WERI-Rb-1 (cell line): ENCODE results near the gene MICAL3.

Experiments
- DNase-seq: peaks from one replicate; pipeline ENCODE4 v3.0.0-alpha.2; 2020
- H3K27ac ChIP-seq: fragments of 250-450 bp; sonication (Bioruptor Pico); 2 replicates; pipeline ENCODE4 v1.5.1; 2020; ENCODE audit warnings: mild to moderate bottlenecking, moderate library complexity
- H3K27me3 ChIP-seq: fragments of 250-450 bp; sonication (Bioruptor Pico); 2 replicates; pipeline ENCODE4 v1.5.1; 2021; ENCODE audit warnings: mild to moderate bottlenecking, low read depth, moderate library complexity; ENCODE audit not compliant: insufficient read depth, severe bottlenecking
- H3K36me3 ChIP-seq: fragments of 250-450 bp; sonication (Bioruptor Pico); 2 replicates; pipeline ENCODE4 v1.5.1; 2020; ENCODE audit warnings: mild to moderate bottlenecking, moderate library complexity
- H3K4me3 ChIP-seq: 2 replicates; pipeline ENCODE4 v1.5.1; 2011; ENCODE audit warnings: low read depth, mild to moderate bottlenecking, control low read depth, low read length
- H3K9me3 ChIP-seq: fragments of 250-450 bp; sonication (Bioruptor Pico); 2 replicates; pipeline ENCODE4 v1.5.1; 2021; ENCODE audit warnings: mild to moderate bottlenecking, moderate library complexity; ENCODE audit not compliant: severe bottlenecking
- TF ChIP-seq, protein P1 (sequence below): IDR thresholded peaks from 2 replicates; pipeline ENCODE4 v1.5.1; 2011; ENCODE audit warnings: low read depth, mild to moderate bottlenecking, control low read depth, inconsistent platforms, low read length

MICAL3 gene

DNA sequence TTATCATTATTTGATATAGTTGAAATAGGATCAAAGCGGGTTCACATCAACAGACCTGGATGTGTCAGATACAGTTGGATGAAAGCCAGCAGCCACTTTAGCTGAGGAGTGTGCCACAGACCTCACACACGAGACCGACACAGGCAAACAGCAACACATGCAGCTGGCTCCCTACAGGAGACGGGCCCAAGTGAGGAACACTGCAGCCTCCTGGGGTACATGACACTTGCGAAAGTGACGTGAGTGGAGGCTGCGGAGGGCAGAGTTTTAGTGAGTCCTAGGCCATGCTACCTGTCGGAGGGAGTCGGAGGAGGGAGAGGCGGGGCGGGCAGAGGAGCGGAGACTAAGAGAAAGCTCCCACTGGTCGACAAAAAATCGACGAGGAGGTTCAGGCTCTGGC is 149.2 kb downstream of the MICAL3 start:
- no peak overlapping the region for H3K4me3 ChIP-seq
- no peaks in the 10 kb centered on the region for H3K9me3 ChIP-seq
- H3K36me3 ChIP-seq, result peaks cover 16% of the 10 kb centered on the region
- no peak for DNase-seq
- H3K27ac ChIP-seq, result no peak overlapping the region
- no peaks in the 10 kb centered on the region for H3K27me3 ChIP-seq
- TF ChIP-seq, protein P1, sequence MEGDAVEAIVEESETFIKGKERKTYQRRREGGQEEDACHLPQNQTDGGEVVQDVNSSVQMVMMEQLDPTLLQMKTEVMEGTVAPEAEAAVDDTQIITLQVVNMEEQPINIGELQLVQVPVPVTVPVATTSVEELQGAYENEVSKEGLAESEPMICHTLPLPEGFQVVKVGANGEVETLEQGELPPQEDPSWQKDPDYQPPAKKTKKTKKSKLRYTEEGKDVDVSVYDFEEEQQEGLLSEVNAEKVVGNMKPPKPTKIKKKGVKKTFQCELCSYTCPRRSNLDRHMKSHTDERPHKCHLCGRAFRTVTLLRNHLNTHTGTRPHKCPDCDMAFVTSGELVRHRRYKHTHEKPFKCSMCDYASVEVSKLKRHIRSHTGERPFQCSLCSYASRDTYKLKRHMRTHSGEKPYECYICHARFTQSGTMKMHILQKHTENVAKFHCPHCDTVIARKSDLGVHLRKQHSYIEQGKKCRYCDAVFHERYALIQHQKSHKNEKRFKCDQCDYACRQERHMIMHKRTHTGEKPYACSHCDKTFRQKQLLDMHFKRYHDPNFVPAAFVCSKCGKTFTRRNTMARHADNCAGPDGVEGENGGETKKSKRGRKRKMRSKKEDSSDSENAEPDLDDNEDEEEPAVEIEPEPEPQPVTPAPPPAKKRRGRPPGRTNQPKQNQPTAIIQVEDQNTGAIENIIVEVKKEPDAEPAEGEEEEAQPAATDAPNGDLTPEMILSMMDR, result no peak

DNA sequence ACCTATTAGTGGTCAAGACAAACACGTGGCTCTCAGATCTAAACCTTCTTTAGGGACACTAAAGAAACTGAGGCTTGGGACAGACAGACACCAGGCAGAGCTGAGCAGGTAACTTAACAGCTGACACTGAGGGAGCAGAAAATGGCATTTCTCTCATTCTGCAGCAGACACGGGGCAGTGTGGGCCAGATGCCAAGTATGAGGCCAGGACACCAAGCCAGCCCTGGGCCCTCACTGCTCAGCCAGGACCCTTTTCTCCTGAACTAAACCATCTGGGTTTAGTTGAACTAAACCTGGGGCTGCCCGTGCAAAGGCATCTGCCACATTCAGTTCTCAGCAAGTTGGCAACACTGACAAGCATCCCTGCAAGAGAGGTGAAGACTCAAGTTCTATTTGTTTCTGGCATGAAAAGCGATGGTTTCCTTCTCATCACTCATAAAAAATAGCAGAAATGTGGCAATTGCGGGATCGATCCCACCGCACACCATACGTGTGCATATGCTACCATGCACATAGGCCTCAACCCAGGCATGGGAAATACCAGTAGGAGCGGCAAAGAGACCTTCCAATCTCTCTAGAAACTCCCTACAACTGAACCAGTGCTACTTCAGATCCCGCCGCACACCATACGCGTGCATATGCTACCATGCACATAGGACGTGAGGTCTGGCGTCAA is 150.0 kb downstream of the MICAL3 start:
- TF ChIP-seq, protein P1, result no peak
- Histone ChIP-seq H3K9me3 (no peaks in the 10 kb centered on the region), H3K36me3 (peaks cover 19% of the 10 kb centered on the region), H3K4me3 (no peak overlapping the region), H3K27me3 (no peaks in the 10 kb centered on the region), H3K27ac (no peak overlapping the region)
- DNase-seq, result no peak

DNA sequence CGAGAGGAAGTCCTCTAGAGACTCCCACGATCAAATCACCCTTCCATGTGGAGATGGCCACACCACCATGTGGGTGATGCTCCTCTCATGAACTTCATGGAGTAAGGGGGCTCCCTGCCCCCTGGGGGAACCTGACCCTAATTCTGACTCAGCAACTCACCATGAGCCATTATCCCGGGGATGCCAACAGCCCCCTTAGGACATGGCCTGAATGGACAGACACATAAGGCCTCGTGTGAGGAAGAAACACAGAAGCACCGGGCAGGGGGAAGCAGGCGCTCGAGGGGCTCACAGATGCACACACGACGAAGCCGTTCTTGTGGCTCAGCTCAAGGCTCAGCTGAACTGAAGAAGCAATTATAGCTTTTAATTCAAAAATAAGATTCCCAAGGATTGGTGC is 150.6 kb downstream of the MICAL3 start:
- no peak for DNase-seq
- Histone ChIP-seq H3K9me3 (no peaks in the 10 kb centered on the region), H3K36me3 (peaks cover 22% of the 10 kb centered on the region), H3K27ac (no peak overlapping the region), H3K27me3 (no peaks in the 10 kb centered on the region), H3K4me3 (no peak overlapping the region)
- TF ChIP-seq, protein P1, result no peak

DNA sequence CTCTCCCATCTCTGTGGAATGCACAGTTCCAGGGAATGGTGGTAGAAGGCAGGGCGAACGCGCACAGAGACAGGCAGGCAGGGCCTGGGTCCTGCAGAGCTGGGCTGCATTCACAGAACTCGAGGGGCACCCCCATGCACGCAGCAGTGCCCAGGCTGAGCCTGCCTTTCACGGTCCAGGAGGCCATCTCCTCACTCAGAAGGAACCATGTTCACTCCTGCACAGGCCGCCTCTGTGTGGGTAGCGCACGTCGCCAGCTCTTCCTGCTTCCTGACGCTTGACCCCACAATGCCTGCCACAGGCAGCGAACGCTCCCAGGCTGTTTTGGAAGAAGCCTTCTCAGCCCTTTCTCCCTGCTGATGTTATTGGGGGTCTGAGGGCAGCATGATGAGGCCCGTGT is 151.2 kb downstream of the MICAL3 start:
- no peak for DNase-seq
- Histone ChIP-seq H3K36me3 (peaks cover 22% of the 10 kb centered on the region), H3K9me3 (no peaks in the 10 kb centered on the region), H3K27ac (no peak overlapping the region), H3K4me3 (no peak overlapping the region), H3K27me3 (no peaks in the 10 kb centered on the region)
- TF ChIP-seq, protein P1, result no peak

DNA sequence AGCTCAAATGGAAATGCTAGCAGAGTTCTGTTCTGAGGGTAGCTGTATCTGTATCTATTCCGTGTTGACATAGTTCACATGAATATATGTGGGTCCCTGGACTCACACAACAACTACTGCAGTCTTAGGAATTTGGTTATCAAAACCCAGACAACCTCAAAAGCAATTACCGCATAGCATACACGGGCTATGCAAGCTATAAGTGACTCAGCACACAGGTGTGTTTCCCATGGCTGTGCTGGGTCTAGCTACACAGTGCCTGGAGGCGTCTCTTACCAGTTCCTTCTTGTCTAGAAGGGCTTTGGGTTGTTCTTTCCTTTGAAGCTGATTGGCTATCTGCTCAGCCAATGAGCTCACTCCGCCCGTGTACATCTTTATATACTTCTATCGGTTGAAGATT is 151.9 kb downstream of the MICAL3 start:
- no peak for DNase-seq
- H3K4me3 ChIP-seq, result no peak overlapping the region
- TF ChIP-seq, protein P1, result no peak
- H3K36me3 ChIP-seq, result peaks cover 22% of the 10 kb centered on the region
- no peaks in the 10 kb centered on the region for H3K27me3 ChIP-seq
- H3K9me3 ChIP-seq, result no peaks in the 10 kb centered on the region
- H3K27ac ChIP-seq, result no peak overlapping the region
